ENCODE measurements around the gene KRTAP1-5. TPM values are rescaled to one million over a fixed set of nuclear protein-coding genes. Genes with fewer than 3 reads are reported as not detected.

The KRTAP1-5 gene
- total and polyA plus RNA-seq, 10 of the 15 experiments (the other 5 are each of a cell fraction or from before 2014, with no cell fraction given), result not detected

GRCh38 chr17:40996829-40997228 lies 30.2 kb downstream of the KRTAP1-5 start:
- no peaks in the 10 kb centered on the region for H4K20me1 ChIP-seq (ENCODE audit: control insufficient read depth, insufficient read depth)
- H3K4me3 ChIP-seq, result no peak overlapping the region
- no peaks in the 10 kb centered on the region for H3K79me2 ChIP-seq (ENCODE audit: control insufficient read depth, insufficient read depth, low read length)
- FAIRE-seq (peak; percentile 23), DNase-seq (ENCODE audit: low read depth, low spot score) (no peak), ATAC-seq (no peak)
- H3K4me2 ChIP-seq (ENCODE audit: control insufficient read depth, insufficient read depth), result no peak overlapping the region
- 58% methylated on average over 4 of the region's 4 CpGs for WGBS (ENCODE audit: insufficient coverage, insufficient replicate concordance, low lambda C conversion rate, missing lambda C conversion rate)
- H3K27ac ChIP-seq (ENCODE audit: control insufficient read depth, insufficient read depth), result no peak overlapping the region
- ChIA-PET POLR2A (no interaction called here), CTCF (no interaction called here), RAD21 (ENCODE audit: unreplicated experiment) (no interaction called here), SMC1A (ENCODE audit: uncharacterized antibody, unreplicated experiment) (interaction anchor here (1.2 kb wide), 1 partner anchor 32 kb away, joined by 3 read pairs; no protein-coding TSS in a partner anchor)
- in situ Hi-C loops (cut with MboI) (no loop called here), intact Hi-C loops (cut with micrococcal nuclease; ENCODE audit: unreplicated experiment) (no loop called here)
- BruUV-seq (replicated peaks), result no TSS peak
- no peaks in the 10 kb centered on the region for H3K36me3 ChIP-seq (ENCODE audit: control insufficient read depth in 2 of 2, insufficient read depth in 2 of 2, low read length in 1 of 2)
- H2AFZ ChIP-seq (ENCODE audit: control insufficient read depth, low read depth, low read length), result no peak overlapping the region
- H3K9me3 ChIP-seq (replicated peaks; ENCODE audit: control insufficient read depth, insufficient read depth, low read length), result no peaks in the 10 kb centered on the region
- H3K4me1 ChIP-seq (ENCODE audit: control insufficient read depth, insufficient read depth, low read length), result no peaks in the 10 kb centered on the region
- H3K9ac ChIP-seq (ENCODE audit: control insufficient read depth, insufficient read depth, low read length), result no peak overlapping the region
- peaks cover 0 to 8% of the 10 kb centered on the region in 2 experiments; a peak in 1 of 4 replicates for H3K27me3 ChIP-seq (replicated peaks in 1 of 2; ENCODE audit: control insufficient read depth in 2 of 2, insufficient read depth in 2 of 2, low read length in 1 of 2)
- no peak for TF ChIP-seq CUX1 (IDR thresholded peaks at IDR 0.05; ENCODE audit: insufficient replicate concordance, low read depth, low read length)
- TF ChIP-seq CEBPZ (IDR thresholded peaks at IDR 0.05; ENCODE audit: low read depth, low read length), result no peak
- TF ChIP-seq ZNF384 (IDR thresholded peaks at IDR 0.05; ENCODE audit: borderline replicate concordance, low read depth, low read length), result no peak
- TF ChIP-seq KLF5 (IDR thresholded peaks at IDR 0.05; ENCODE audit: partially characterized antibody), result no peak
- no peak for TF ChIP-seq STAT3 (IDR thresholded peaks at IDR 0.05; ENCODE audit: low read depth, low read length)
- no peak for TF ChIP-seq RAD21 (IDR thresholded peaks at IDR 0.05; ENCODE audit: insufficient read depth, low read depth, low read length)
- no peak for TF ChIP-seq RCOR1 (conservative IDR thresholded peaks at IDR 0.05; ENCODE audit: low read depth, low read length)
- no peak for TF ChIP-seq RELB (IDR thresholded peaks at IDR 0.05; ENCODE audit: low read depth)
- TF ChIP-seq ZBTB33 (IDR thresholded peaks at IDR 0.05), result no peak
- no peak for TF ChIP-seq SMAD1 (IDR thresholded peaks at IDR 0.05; ENCODE audit: low read depth, partially characterized antibody)
- TF ChIP-seq RUNX3 (IDR thresholded peaks at IDR 0.05; ENCODE audit: low read length), result no peak
- TF ChIP-seq ZNF24 (IDR thresholded peaks at IDR 0.05), result no peak
- TF ChIP-seq SMARCA5 (IDR thresholded peaks at IDR 0.05), result no peak

All from GM12878 (cell line).